VCaP (cell line): ENCODE results near the gene UNC5C.

Source experiments
- H3K27ac ChIP-seq: fragments of 450-650 bp; 2 replicates; pipeline ENCODE4 v1.5.1; 2017
- TF ChIP-seq, protein P1 (sequence below): fragments of 450-650 bp; conservative IDR thresholded peaks from 2 replicates; pipeline ENCODE4 v1.5.1; 2017; ENCODE audit warnings: mild to moderate bottlenecking, moderate library complexity

The UNC5C gene

GRCh38 chr4:95580226-95580625, 31.5 kb upstream of the UNC5C start:
- TF ChIP-seq, protein P1, sequence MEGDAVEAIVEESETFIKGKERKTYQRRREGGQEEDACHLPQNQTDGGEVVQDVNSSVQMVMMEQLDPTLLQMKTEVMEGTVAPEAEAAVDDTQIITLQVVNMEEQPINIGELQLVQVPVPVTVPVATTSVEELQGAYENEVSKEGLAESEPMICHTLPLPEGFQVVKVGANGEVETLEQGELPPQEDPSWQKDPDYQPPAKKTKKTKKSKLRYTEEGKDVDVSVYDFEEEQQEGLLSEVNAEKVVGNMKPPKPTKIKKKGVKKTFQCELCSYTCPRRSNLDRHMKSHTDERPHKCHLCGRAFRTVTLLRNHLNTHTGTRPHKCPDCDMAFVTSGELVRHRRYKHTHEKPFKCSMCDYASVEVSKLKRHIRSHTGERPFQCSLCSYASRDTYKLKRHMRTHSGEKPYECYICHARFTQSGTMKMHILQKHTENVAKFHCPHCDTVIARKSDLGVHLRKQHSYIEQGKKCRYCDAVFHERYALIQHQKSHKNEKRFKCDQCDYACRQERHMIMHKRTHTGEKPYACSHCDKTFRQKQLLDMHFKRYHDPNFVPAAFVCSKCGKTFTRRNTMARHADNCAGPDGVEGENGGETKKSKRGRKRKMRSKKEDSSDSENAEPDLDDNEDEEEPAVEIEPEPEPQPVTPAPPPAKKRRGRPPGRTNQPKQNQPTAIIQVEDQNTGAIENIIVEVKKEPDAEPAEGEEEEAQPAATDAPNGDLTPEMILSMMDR: no peak
- no peak overlapping the region for H3K27ac ChIP-seq

GRCh38 chr4:95572304-95572991, 23.7 kb upstream of the UNC5C start:
- H3K27ac ChIP-seq: peak overlapping the region; percentile 53
- TF ChIP-seq, protein P1: no peak

DNA sequence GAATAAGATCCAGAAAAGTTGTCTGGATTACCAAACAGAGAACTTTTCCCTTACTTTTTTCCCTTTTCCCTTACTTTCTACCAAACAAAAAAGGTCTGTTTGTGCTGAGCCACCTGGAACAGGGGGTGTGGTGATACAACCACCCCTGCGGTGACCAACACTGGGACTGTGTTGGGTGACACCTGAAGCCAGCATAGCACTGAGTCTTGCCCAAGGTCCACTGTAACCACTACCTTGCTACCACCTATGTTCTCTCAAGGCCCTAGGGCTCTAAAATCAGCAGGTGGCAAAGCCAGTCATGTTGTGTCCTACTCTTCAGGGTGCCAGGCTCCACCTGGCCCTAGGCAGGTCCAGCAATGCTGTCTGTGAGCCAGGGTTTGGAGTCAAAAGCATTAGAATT, 22.8 kb upstream of the UNC5C start:
- H3K27ac ChIP-seq: no peak overlapping the region
- TF ChIP-seq, protein P1: no peak

GRCh38 chr4:95563638-95564337, 15.0 kb upstream of the UNC5C start:
- TF ChIP-seq, protein P1: no peak
- peak overlapping the region; percentile 37 for H3K27ac ChIP-seq

GRCh38 chr4:95560774-95561173, 12.0 kb upstream of the UNC5C start:
- TF ChIP-seq, protein P1: no peak
- H3K27ac ChIP-seq: no peak overlapping the region

GRCh38 chr4:95556207-95556859, 7.6 kb upstream of the UNC5C start:
- TF ChIP-seq, protein P1: no peak
- no peak overlapping the region for H3K27ac ChIP-seq

GRCh38 chr4:95552942-95553550, 4.3 kb upstream of the UNC5C start:
- TF ChIP-seq, protein P1: no peak
- no peak overlapping the region for H3K27ac ChIP-seq
